Lower leg skin (tissue), 4 donors: ENCODE measurements around the gene MMP24. TPM values are rescaled to one million over a fixed set of nuclear protein-coding genes. Genes with fewer than 3 reads are reported as not detected.
"Not testable (repeated sequence)": the region's sequence is repeated elsewhere in the genome, so short reads cannot be mapped to it uniquely, and the experiment has no call there.

ENCODE experiments used
- DNase-seq, 2 donors: peaks; one replicate each; pipeline ENCODE4 v3.0.0-alpha.2; 2019; ENCODE audit warnings: low spot score in 2 of 2
- H3K4me3 ChIP-seq: fragments of 200-600 bp; sonication (generic); 2 replicates; pipeline ENCODE4 v1.5.1; 2017; ENCODE audit warnings: mild to moderate bottlenecking, low read depth; ENCODE audit not compliant: poor library complexity, severe bottlenecking
- POLR2A ChIP-seq, 2 donors: fragments of 450-650 bp; IDR thresholded peaks; one replicate each; pipeline ENCODE4 v1.6.1; 2016 to 2017; ENCODE audit warnings: antibody characterized with exemption in 2 of 2, mild to moderate bottlenecking in 1 of 2, moderate library complexity in 1 of 2
- WGBS, 2 donors: methylation state at CpG; one replicate each; pipeline ENCODE4 v1.1.5; 2018; 5-methylcytosine and 5-hydroxymethylcytosine counted together
- intact Hi-C: fragments of 100-400 bp; cut with DNase I; formaldehyde crosslinking; loops from one replicate; pipeline ENCODE4 v1.15.0; 2023; ENCODE audit warnings: low total_unique reads
- total RNA-seq, 4 donors: library from RNA; depleted of rRNA; stranded (reverse); fragments of >200 nt; gene quantifications; one replicate each; pipeline ENCODE4 v1.1.0, GENCODE V29; 2016
- TF ChIP-seq, protein P1 (sequence below), 3 donors: fragments of 450-650 bp; IDR thresholded peaks; one replicate each; pipeline ENCODE4 v1.5.1; 2016; ENCODE audit warnings: antibody characterized with exemption in 3 of 3, mild to moderate bottlenecking in 3 of 3, moderate library complexity in 2 of 3

The MMP24 gene
- total RNA-seq, 4 donors from 2014 or later = 0.11 to 0.71 (median 0.27) TPM; not detected in 1

DNA sequence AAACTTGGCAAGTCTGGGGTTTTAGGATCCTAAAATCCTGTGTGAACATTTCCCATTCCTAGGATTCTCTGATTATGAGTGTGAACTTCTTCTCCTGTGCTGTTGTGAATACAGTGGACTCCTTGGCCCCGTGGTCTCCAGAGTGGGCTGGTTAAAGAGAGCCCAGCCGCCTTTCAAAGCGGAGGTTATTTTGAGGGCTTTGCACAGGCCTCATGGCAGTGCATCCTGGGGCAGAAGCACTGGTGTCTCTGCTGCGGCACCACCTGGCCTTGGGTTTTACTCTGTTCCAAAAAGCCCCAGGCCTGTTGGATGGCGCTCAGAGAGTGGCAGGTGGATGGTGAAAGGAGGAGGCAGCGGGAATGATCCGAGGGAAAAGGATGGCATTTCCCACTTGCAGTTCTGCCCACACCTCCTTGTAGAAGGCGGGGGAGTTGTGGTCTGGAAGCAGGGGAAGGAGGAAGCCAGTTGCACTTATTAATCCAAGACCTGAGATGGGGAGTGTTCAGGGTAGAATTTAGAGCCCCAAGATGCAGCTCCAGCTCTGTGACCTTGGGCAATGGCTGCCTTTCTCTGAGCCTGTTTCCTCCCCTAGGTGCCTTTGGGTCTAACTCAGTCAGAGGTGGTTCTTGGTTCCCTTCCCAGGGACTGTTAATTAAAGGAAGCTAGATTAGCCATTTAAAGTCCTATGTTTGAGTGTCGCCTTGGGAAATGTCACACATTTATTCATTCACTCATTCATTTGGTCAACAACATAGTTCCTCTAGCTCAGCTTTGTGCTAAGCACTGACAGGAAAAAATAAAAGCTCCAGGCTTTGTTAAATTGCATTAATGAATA is 22.4 kb downstream of the MMP24 start:
- H3K4me3 ChIP-seq = no peak overlapping the region
- 66 to 75% methylated on average over 9 of the region's 9 CpGs for WGBS, 2 donors
- intact Hi-C loops = no loop called here
- DNase-seq = no peak
- no peak for TF ChIP-seq POLR2A (IDR thresholded peaks at IDR 0.05)
- TF ChIP-seq, protein P1, sequence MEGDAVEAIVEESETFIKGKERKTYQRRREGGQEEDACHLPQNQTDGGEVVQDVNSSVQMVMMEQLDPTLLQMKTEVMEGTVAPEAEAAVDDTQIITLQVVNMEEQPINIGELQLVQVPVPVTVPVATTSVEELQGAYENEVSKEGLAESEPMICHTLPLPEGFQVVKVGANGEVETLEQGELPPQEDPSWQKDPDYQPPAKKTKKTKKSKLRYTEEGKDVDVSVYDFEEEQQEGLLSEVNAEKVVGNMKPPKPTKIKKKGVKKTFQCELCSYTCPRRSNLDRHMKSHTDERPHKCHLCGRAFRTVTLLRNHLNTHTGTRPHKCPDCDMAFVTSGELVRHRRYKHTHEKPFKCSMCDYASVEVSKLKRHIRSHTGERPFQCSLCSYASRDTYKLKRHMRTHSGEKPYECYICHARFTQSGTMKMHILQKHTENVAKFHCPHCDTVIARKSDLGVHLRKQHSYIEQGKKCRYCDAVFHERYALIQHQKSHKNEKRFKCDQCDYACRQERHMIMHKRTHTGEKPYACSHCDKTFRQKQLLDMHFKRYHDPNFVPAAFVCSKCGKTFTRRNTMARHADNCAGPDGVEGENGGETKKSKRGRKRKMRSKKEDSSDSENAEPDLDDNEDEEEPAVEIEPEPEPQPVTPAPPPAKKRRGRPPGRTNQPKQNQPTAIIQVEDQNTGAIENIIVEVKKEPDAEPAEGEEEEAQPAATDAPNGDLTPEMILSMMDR (IDR thresholded peaks at IDR 0.05) = no peak

DNA sequence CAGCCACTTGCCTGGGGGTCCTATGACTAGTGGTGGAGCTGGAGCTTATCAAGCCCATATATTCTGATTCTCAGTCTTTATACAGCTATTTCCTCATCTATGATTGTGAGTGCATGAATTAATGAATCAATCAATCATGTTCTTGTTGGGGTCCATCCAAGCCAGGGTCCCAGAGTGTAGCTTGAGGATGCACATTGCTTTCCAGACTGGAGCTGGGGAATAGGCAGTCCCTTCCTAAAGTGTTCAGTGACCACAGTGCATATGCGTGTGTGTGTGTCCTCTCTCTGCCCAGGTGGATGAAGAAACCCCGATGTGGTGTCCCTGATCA is 25.1 kb downstream of the MMP24 start:
- no peak overlapping the region for H3K4me3 ChIP-seq
- intact Hi-C loops = no loop called here
- DNase-seq = no peak
- TF ChIP-seq POLR2A (IDR thresholded peaks at IDR 0.05) = no peak
- TF ChIP-seq, protein P1 (IDR thresholded peaks at IDR 0.05) = no peak
- WGBS, 2 donors = 92 to 93% methylated on average over 2 of the region's 2 CpGs

DNA sequence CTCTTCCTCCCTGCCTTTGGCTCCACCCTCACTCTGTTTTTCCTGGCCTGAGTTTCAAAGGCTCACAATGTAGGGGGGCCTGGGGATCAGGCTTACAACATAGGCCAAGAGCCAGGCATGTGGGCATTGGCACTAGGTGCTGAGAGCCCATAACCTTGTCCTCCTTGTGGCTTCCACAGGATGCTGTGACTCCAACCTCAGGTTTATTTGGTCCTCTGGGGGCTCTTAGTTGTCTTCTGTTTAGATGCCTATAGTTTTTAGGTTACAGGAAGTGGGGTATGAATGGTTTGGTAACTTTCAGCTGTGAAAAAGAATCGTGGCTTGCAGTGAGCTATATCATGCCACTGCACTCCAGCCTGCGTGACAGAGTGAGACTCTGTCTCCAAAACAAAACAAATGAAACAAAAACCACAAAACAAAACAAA is 25.6 kb downstream of the MMP24 start:
- H3K4me3 ChIP-seq = no peak overlapping the region
- TF ChIP-seq, protein P1 (IDR thresholded peaks at IDR 0.05) = no peak
- TF ChIP-seq POLR2A (IDR thresholded peaks at IDR 0.05) = no peak
- WGBS, 2 donors = 61 to 83% methylated on average over 2 of the region's 2 CpGs
- intact Hi-C loops = no loop called here
- DNase-seq = no peak

DNA sequence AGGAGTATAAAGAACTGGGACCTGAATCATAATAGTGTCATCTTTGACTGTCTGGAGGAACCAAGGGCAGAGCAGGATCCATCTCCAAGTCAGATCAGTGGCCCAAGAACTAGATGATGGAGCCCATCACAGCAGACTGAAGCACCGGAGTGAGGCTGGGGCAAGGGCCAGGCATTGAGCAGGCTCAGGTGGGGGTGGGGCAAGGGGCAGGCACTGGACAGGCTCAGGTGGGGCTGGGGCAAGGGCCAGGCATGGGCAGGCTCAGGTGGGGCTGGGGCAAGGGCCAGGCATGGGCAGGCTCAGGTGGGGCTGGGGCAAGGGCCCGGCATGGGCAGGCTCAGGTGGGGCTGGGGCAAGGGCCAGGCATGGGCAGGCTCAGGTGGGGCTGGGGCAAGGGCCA is 26.1 kb downstream of the MMP24 start:
- DNase-seq, H3K4me3 ChIP-seq, intact Hi-C loops: not testable (repeated sequence)
- whole genome bisulfite sequencing, 2 donors = 94 to 100% methylated on average over 2 of the region's 2 CpGs

DNA sequence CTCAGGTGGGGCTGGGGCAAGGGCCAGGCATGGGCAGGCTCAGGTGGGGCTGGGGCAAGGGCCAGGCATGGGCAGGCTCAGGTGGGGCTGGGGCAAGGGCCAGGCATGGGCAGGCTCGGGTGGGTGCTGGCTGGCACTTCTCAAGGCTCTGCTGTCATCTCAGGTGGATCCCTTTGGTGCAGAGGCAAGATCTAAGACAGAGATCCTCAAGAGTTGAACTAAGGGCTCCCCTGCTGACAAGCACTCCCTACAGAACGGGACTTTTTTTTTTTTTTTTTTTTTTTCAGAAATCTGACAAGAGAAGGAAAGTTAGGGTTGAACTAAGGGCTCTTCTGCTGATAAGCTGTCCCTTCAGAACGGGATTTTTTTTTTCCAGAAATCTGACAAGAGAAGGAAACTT is 26.5 kb downstream of the MMP24 start:
- intact Hi-C loops = no loop called here
- no peak for DNase-seq
- no peak overlapping the region for H3K4me3 ChIP-seq
- WGBS, 2 donors = 60 to 68% methylated on average over 3 of the region's 3 CpGs
- TF ChIP-seq POLR2A (IDR thresholded peaks at IDR 0.05) = no peak
- TF ChIP-seq, protein P1 (IDR thresholded peaks at IDR 0.05) = no peak

DNA sequence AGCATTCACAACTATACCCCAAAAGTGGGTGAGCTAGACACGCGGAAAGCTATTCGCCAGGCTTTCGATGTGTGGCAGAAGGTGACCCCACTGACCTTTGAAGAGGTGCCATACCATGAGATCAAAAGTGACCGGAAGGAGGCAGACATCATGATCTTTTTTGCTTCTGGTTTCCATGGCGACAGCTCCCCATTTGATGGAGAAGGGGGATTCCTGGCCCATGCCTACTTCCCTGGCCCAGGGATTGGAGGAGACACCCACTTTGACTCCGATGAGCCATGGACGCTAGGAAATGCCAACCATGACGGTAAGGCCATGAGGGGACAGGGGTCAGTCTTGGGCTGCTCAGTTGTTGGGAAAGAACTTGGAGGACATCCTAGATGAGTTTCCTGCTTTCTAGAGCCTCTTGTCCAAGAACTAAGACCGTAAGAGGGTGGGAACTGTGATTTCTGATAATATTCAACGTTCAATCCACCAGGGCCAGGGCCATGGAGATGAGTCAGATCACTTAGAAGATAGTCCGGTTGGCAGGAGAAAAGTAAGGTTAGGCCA is 28.0 kb downstream of the MMP24 start:
- TF ChIP-seq, protein P1 (IDR thresholded peaks at IDR 0.05) = no peak
- no peak for TF ChIP-seq POLR2A (IDR thresholded peaks at IDR 0.05)
- 92 to 94% methylated on average over 12 of the region's 12 CpGs for WGBS, 2 donors

More for the DNA sequence above, 28.0 kb downstream of the MMP24 start:
- no peak for DNase-seq
- intact Hi-C loops = no loop called here
- H3K4me3 ChIP-seq = no peak overlapping the region
